NT2/D1 (cell line): Measurements from ENCODE around the gene FBXL4.

Experiments
- YY1 ChIP-seq: IDR thresholded peaks from 2 replicates; pipeline ENCODE4 v1.6.1; 2011; ENCODE audit not compliant: insufficient read length, insufficient read depth
- ZNF274 ChIP-seq: IDR thresholded peaks from 2 replicates; pipeline ENCODE4 v1.6.1; 2011; ENCODE audit warnings: mild to moderate bottlenecking, low read depth, low read length

DNA sequence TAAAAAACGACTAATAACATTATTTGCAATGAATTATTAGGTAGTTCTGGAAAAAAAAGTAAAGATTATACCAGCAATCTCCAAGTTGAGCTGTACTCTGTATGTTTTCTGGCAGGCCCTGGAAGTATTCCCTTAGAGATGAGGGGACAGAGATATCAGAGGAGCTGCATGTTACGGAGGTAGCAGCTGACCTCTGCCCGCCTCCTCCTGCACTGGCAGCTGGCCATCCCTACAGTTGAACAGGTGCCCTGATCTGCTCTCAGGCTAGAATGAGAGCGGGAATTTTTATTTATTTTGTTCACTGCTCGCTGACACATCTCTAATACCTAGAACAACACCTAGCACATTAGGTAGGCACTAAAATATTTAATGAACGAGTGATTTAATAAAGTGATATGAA lies 23.1 kb downstream of the FBXL4 start:
- TF ChIP-seq YY1 (no peak), ZNF274 (no peak)
